ENCODE measurements around the gene ACAA2. TPM values are rescaled to one million over a fixed set of nuclear protein-coding genes. Genes with fewer than 3 reads are reported as not detected.

The ACAA2 gene
- polyA plus RNA-seq, 1 of the 3 experiments (the other 2 are of a cell fraction): 34.9 TPM

- CTCF ChIA-PET: no interaction called here
- POLR2A ChIA-PET: no interaction called here
Measured at GRCh38 chr18:49744376-49745008, 68.8 kb downstream of the ACAA2 start.

More at GRCh38 chr18:49744376-49745008, 68.8 kb downstream of the ACAA2 start:
- Histone ChIP-seq H3K79me2 (ENCODE audit: insufficient read depth) (no peaks in the 10 kb centered on the region), H3K27ac (ENCODE audit: low read depth in 2 of 2, low read length in 1 of 2) (no peak overlapping the region), H3K9ac (no peak overlapping the region), H3K9me3 (no peaks in the 10 kb centered on the region), H3F3A (replicated peaks; ENCODE audit: insufficient read depth) (peaks cover 20% of the 10 kb centered on the region), H3K9me2 (no peaks in the 10 kb centered on the region), H4K20me1 (ENCODE audit: insufficient read depth) (no peaks in the 10 kb centered on the region), H2AFZ (ENCODE audit: low read depth) (no peak overlapping the region), H3K36me3 (replicated peaks in 1 of 2; ENCODE audit: control insufficient read depth in 1 of 2, insufficient read depth in 2 of 2, low read length in 1 of 2) (no peaks in the 10 kb centered on the region), H3K27me3 (ENCODE audit: insufficient read depth) (no peaks in the 10 kb centered on the region), H3K4me1 (ENCODE audit: control insufficient read depth in 1 of 2, insufficient read depth in 2 of 2, low read depth in 1 of 2, low read length in 1 of 2) (peaks cover 0 to 16% of the 10 kb centered on the region in 2 experiments; a peak in 2 of 4 replicates), H3K4me2 (no peak overlapping the region), H3K4me3 (ENCODE audit: low read depth in 2 of 2, low read length in 1 of 2) (no peak overlapping the region)
- DNase-seq: no peak
- no peak for TF ChIP-seq FOSL2 (IDR thresholded peaks at IDR 0.05; ENCODE audit: borderline replicate concordance, low read depth)
- TF ChIP-seq RCOR1 (IDR thresholded peaks at IDR 0.05; ENCODE audit: low read length): no peak
- TF ChIP-seq CHD2 (IDR thresholded peaks at IDR 0.05; ENCODE audit: low read length, partially characterized antibody): no peak
- TF ChIP-seq PBX3 (IDR thresholded peaks at IDR 0.05): no peak
- TF ChIP-seq FOXM1 (IDR thresholded peaks at IDR 0.05; ENCODE audit: low read depth): no peak
- no peak for TF ChIP-seq NFIC (IDR thresholded peaks at IDR 0.05; ENCODE audit: borderline replicate concordance)
- TF ChIP-seq YY1 (IDR thresholded peaks at IDR 0.05; ENCODE audit: low read depth): no peak
- no peak for TF ChIP-seq TCF12 (IDR thresholded peaks at IDR 0.05)
- no peak for TF ChIP-seq ZBTB33 (IDR thresholded peaks at IDR 0.05; ENCODE audit: borderline replicate concordance, low read depth)
- no peak for TF ChIP-seq CTCF (IDR thresholded peaks at IDR 0.05)
- 78% methylated on average over 8 of the region's 8 CpGs for WGBS (ENCODE audit: low lambda C conversion rate)

Measured in SK-N-SH (cell line).